AG09319 (cell line): Measurements from ENCODE around the gene JMJD6.
A peak's percentile ranks its signal among the peaks of the same experiment; 100 is the strongest.

Experiments
- DNase-seq: peaks from one replicate; pipeline ENCODE4 v3.0.0-alpha.2; 2010; ENCODE audit warnings: low read depth; ENCODE audit errors: extremely low read depth
- TF ChIP-seq, protein P1 (sequence below): IDR thresholded peaks from 2 replicates; pipeline ENCODE4 v1.5.1; 2011; ENCODE audit warnings: low read depth, mild to moderate bottlenecking, inconsistent platforms, low read length, moderate library complexity

JMJD6 gene

DNA sequence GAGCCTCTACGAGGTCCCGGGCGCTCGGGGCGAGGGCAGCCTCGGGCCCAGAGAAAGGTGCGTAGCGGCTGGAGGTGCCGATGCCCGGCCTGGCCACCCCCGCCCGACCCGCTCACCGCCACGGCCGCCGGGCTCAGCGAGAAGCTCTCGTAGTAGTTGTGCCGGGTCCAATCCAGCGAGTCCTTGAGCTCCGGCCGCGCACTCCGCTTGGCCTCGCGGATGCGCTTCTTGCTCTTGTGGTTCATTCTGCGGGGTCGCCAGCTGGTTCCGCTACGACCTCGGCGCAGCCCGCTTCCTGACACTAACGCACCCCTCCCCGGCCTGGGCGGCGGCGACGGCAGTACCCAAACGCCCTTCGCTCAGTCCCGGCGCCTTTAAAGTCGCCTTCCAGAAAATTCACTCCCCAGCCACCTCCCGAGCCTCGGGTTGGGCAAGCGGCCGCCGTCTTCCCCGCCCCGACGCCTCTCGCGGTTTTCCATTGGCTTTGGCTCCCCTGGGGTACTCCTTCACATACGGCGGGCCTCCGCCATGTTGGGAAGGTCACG, at the start of gene JMJD6:
JMJD6 (minus strand) TSS at position 376 of the 545 bp plus-strand sequence; CDS start at position 245, 131 bp downstream.
- TF ChIP-seq, protein P1, sequence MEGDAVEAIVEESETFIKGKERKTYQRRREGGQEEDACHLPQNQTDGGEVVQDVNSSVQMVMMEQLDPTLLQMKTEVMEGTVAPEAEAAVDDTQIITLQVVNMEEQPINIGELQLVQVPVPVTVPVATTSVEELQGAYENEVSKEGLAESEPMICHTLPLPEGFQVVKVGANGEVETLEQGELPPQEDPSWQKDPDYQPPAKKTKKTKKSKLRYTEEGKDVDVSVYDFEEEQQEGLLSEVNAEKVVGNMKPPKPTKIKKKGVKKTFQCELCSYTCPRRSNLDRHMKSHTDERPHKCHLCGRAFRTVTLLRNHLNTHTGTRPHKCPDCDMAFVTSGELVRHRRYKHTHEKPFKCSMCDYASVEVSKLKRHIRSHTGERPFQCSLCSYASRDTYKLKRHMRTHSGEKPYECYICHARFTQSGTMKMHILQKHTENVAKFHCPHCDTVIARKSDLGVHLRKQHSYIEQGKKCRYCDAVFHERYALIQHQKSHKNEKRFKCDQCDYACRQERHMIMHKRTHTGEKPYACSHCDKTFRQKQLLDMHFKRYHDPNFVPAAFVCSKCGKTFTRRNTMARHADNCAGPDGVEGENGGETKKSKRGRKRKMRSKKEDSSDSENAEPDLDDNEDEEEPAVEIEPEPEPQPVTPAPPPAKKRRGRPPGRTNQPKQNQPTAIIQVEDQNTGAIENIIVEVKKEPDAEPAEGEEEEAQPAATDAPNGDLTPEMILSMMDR: no peak
- peak; percentile 91 for DNase-seq

DNA sequence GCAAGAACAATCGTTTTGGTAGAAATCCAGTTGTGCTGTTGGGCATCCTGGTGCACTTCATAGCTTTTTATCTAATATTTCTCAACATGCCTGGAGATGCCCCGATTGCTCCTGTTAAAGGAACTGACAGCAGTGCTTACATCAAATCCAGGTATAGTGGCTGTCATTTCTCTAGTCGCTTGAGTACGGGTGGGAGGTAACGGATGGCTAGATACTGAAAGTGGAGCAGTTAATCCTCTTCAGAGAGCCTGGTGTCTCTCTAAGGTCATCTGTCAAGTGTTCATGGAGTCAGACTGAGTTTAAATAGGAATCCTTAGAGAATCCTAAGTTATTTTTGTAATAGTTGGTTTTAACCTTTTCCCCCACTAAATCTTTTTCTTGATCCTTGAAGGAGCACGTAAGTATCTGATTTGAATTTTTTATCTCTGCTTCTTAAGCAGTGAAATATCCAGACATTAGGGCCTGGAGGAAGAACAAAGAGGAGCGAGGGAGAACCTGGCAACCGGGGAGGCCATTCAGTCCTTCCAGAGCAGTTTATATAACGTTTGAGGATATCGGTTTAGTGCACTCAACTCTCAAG, 48.7 kb upstream of the JMJD6 start:
- TF ChIP-seq, protein P1: no peak

DNA sequence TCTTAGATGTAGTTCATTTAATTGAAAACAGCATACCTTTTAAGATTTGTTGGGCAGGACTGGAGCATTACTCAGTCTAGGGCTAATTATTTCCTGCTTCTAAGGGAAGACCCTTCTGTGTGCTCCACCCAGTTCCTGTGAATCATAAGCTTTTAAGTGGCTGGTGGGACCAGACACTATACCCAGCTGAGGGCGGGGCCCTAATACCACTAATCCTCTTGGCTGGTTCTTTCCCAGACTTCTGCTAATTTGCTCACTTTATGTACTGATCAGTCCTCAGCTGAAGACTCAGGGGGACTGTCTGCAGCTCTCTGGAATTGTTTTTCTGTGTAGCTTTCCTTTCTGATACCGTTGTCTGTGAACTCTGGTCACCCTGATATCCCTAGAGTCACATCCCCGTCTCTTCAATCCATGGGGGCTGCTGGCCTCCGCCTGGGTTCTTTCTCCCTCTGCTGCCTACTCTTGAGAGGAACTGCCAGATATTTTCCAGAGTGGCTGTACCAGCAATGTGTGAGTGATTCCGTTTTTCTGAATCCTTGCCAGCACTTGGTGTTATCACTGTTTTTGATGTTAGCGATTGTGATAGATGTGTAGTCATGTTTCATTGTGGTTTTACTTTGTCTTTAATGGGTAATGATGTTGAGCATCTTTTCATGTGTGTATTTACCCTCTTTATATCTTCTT, 46.6 kb upstream of the JMJD6 start:
- peak; percentile 74 for DNase-seq
- TF ChIP-seq, protein P1: no peak; the same call in 1 of the 2 replicates

More for the DNA sequence above, 48.7 kb upstream of the JMJD6 start:
- DNase-seq: no peak

DNA sequence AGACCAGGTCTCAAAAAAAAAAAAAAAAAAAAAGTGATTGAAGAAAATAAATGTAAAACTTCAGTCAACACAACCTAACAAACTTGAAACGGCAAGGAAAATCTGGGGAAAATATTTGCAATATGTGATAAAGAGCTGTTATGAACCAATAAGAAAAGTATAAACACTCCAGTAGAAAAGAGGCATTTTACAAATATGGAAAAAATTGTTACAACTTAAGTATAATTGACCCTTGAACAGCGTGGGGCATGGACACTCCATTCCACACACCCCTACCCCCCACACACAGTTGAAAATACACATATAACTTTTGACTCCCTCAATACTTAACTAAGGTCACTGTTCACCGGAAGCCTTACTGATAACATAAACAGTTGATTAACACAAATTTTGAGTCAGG, 32.2 kb upstream of the JMJD6 start:
- TF ChIP-seq, protein P1: no peak

DNA sequence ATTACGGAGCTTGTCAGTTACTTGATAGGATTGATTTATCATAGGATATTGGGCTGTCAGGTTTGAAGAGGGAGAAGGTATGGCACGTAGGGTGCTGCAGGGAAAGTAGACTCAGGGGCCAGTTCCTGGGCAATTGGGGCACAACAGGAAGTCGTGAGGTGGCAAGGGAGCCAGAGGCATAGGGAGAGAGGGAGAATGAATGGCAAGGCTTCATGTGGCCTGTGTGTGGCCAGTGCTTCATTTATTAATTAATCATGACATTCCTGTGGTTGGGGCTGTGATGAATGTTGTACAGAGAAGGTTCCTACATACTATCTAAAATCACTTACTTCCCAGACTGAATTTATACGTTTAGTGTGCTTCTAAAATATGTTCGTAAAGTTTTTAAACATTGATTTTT, 30.9 kb upstream of the JMJD6 start:
- no peak for DNase-seq
- TF ChIP-seq, protein P1: no peak

More for the DNA sequence above, 32.2 kb upstream of the JMJD6 start:
- no peak for DNase-seq

DNA sequence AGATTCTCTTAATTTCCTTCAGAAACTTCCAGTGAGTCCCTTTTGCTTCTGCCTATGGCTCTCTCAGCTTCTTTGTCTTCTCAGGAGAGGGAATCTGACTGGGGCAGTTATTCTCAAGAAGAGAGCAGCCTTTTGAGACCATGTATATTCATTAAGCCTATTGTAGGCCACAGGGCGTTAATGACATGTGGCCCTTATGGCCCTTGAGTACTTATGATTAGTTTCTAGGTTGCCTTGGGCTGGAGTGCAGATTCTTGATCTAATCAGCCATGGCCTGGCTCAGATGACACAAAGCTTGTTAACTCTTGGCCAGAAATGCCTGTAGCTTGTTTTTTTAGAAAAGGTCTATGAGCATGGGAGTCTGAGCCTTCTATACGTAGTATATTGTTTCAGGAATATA, 28.9 kb upstream of the JMJD6 start:
- no peak for DNase-seq
- TF ChIP-seq, protein P1: no peak
